Muscle layer of duodenum (tissue), 2 donors: ENCODE measurements around the gene GPR180.

ENCODE experiments used
- H3K27ac ChIP-seq: one replicate; pipeline ENCODE4 v1.7.0; 2013; ENCODE audit warnings: mild to moderate bottlenecking, low read length
- H3K27me3 ChIP-seq: one replicate; pipeline ENCODE4 v1.7.0; 2013; ENCODE audit warnings: low read depth, mild to moderate bottlenecking, control low read depth, low read length
- H3K36me3 ChIP-seq, 2 donors: one replicate each; pipeline ENCODE4 v1.7.0; 2013; ENCODE audit warnings: low read length in 2 of 2, control low read depth in 1 of 2, mild to moderate bottlenecking in 1 of 2; ENCODE audit not compliant: insufficient read depth in 2 of 2, control insufficient read depth in 1 of 2
- H3K4me1 ChIP-seq, 2 donors: one replicate each; pipeline ENCODE4 v1.7.0; 2013; ENCODE audit warnings: low read length in 2 of 2, mild to moderate bottlenecking in 2 of 2, control low read depth in 1 of 2, moderate library complexity in 1 of 2; ENCODE audit not compliant: insufficient read depth in 2 of 2, control insufficient read depth in 1 of 2
- H3K4me3 ChIP-seq, 2 donors: one replicate each; pipeline ENCODE4 v1.7.0; 2013; ENCODE audit warnings: low read length in 2 of 2, low read depth in 1 of 2, mild to moderate bottlenecking in 1 of 2
- H3K9me3 ChIP-seq, 2 donors: one replicate each; pipeline ENCODE4 v1.7.0; 2013; ENCODE audit warnings: low read length in 2 of 2, control low read depth in 1 of 2, mild to moderate bottlenecking in 1 of 2; ENCODE audit not compliant: control insufficient read depth in 1 of 2
- donor health status: healthy.

The GPR180 gene

GRCh38 chr13:94656176-94656575, 54.5 kb downstream of the GPR180 start:
- H3K9me3 ChIP-seq: no peaks in the 10 kb centered on the region
- no peak overlapping the region for H3K27ac ChIP-seq
- no peaks in the 10 kb centered on the region for H3K36me3 ChIP-seq
- H3K27me3 ChIP-seq: no peaks in the 10 kb centered on the region
- no peak overlapping the region for H3K4me3 ChIP-seq
- H3K4me1 ChIP-seq: no peaks in the 10 kb centered on the region

GRCh38 chr13:94656766-94657165, 55.1 kb downstream of the GPR180 start:
- no peaks in the 10 kb centered on the region for H3K36me3 ChIP-seq
- no peaks in the 10 kb centered on the region for H3K9me3 ChIP-seq
- no peaks in the 10 kb centered on the region for H3K27me3 ChIP-seq
- no peak overlapping the region for H3K4me3 ChIP-seq
- H3K4me1 ChIP-seq: no peaks in the 10 kb centered on the region
- no peak overlapping the region for H3K27ac ChIP-seq

- Histone ChIP-seq H3K27ac (no peak overlapping the region), H3K36me3 (no peaks in the 10 kb centered on the region), H3K9me3 (no peaks in the 10 kb centered on the region), H3K4me1 (no peaks in the 10 kb centered on the region), H3K27me3 (no peaks in the 10 kb centered on the region), H3K4me3 (no peak overlapping the region)
Measured at GRCh38 chr13:94657167-94657566, 55.5 kb downstream of the GPR180 start.

GRCh38 chr13:94658926-94659597, 57.4 kb downstream of the GPR180 start:
- no peaks in the 10 kb centered on the region for H3K36me3 ChIP-seq
- no peak overlapping the region for H3K27ac ChIP-seq
- no peaks in the 10 kb centered on the region for H3K9me3 ChIP-seq
- H3K27me3 ChIP-seq: no peaks in the 10 kb centered on the region
- H3K4me1 ChIP-seq: no peaks in the 10 kb centered on the region
- H3K4me3 ChIP-seq: no peak overlapping the region

- Histone ChIP-seq H3K27me3 (no peaks in the 10 kb centered on the region), H3K36me3 (no peaks in the 10 kb centered on the region), H3K9me3 (no peaks in the 10 kb centered on the region), H3K4me1 (no peaks in the 10 kb centered on the region), H3K27ac (no peak overlapping the region), H3K4me3 (no peak overlapping the region)
Measured at GRCh38 chr13:94659598-94659946, 57.9 kb downstream of the GPR180 start.

- no peak overlapping the region for H3K4me3 ChIP-seq
- H3K4me1 ChIP-seq: no peaks in the 10 kb centered on the region
- no peaks in the 10 kb centered on the region for H3K27me3 ChIP-seq
- H3K9me3 ChIP-seq: no peaks in the 10 kb centered on the region
- no peak overlapping the region for H3K27ac ChIP-seq
- no peaks in the 10 kb centered on the region for H3K36me3 ChIP-seq
Measured at GRCh38 chr13:94660695-94661326, 59.2 kb downstream of the GPR180 start.

- H3K4me3 ChIP-seq: no peak overlapping the region
- no peaks in the 10 kb centered on the region for H3K27me3 ChIP-seq
- no peak overlapping the region for H3K27ac ChIP-seq
- no peaks in the 10 kb centered on the region for H3K9me3 ChIP-seq
- H3K4me1 ChIP-seq: no peaks in the 10 kb centered on the region
- H3K36me3 ChIP-seq: no peaks in the 10 kb centered on the region
Measured at GRCh38 chr13:94661406-94661805, 59.7 kb downstream of the GPR180 start.

- no peaks in the 10 kb centered on the region for H3K4me1 ChIP-seq
- H3K27ac ChIP-seq: no peak overlapping the region
- H3K9me3 ChIP-seq: no peaks in the 10 kb centered on the region
- H3K4me3 ChIP-seq: no peak overlapping the region
- no peaks in the 10 kb centered on the region for H3K27me3 ChIP-seq
- no peaks in the 10 kb centered on the region for H3K36me3 ChIP-seq
Measured at GRCh38 chr13:94662274-94662945, 60.8 kb downstream of the GPR180 start.

- H3K4me1 ChIP-seq: no peaks in the 10 kb centered on the region
- H3K36me3 ChIP-seq: no peaks in the 10 kb centered on the region
- no peaks in the 10 kb centered on the region for H3K9me3 ChIP-seq
- H3K27me3 ChIP-seq: no peaks in the 10 kb centered on the region
- H3K4me3 ChIP-seq: no peak overlapping the region
- no peak overlapping the region for H3K27ac ChIP-seq
Measured at GRCh38 chr13:94664889-94665288, 63.2 kb downstream of the GPR180 start.

- no peaks in the 10 kb centered on the region for H3K9me3 ChIP-seq
- H3K27ac ChIP-seq: no peak overlapping the region
- H3K36me3 ChIP-seq: no peaks in the 10 kb centered on the region
- H3K4me1 ChIP-seq: no peaks in the 10 kb centered on the region
- no peak overlapping the region for H3K4me3 ChIP-seq
- H3K27me3 ChIP-seq: no peaks in the 10 kb centered on the region
Measured at GRCh38 chr13:94666065-94666464, 64.4 kb downstream of the GPR180 start.

- no peak overlapping the region for H3K27ac ChIP-seq
- H3K9me3 ChIP-seq: no peaks in the 10 kb centered on the region
- no peaks in the 10 kb centered on the region for H3K27me3 ChIP-seq
- H3K36me3 ChIP-seq: no peaks in the 10 kb centered on the region
- no peak overlapping the region for H3K4me3 ChIP-seq
- H3K4me1 ChIP-seq: no peaks in the 10 kb centered on the region
Measured at GRCh38 chr13:94667190-94667589, 65.5 kb downstream of the GPR180 start.
